Stimulated activated CD8-positive, alpha-beta memory T cell treated with anti-CD3 and anti-CD28 coated beads, Interleukin-12 subunit alpha, Interleukin-12 subunit beta, amount 100 ng/mL, for 1 hour (primary cell): ENCODE data around the gene SCAF1.

Source experiments
- DNase-seq: peaks from one replicate; pipeline ENCODE4 v3.0.0-alpha.2; 2020; ENCODE audit warnings: low read depth

The SCAF1 gene, protein sequence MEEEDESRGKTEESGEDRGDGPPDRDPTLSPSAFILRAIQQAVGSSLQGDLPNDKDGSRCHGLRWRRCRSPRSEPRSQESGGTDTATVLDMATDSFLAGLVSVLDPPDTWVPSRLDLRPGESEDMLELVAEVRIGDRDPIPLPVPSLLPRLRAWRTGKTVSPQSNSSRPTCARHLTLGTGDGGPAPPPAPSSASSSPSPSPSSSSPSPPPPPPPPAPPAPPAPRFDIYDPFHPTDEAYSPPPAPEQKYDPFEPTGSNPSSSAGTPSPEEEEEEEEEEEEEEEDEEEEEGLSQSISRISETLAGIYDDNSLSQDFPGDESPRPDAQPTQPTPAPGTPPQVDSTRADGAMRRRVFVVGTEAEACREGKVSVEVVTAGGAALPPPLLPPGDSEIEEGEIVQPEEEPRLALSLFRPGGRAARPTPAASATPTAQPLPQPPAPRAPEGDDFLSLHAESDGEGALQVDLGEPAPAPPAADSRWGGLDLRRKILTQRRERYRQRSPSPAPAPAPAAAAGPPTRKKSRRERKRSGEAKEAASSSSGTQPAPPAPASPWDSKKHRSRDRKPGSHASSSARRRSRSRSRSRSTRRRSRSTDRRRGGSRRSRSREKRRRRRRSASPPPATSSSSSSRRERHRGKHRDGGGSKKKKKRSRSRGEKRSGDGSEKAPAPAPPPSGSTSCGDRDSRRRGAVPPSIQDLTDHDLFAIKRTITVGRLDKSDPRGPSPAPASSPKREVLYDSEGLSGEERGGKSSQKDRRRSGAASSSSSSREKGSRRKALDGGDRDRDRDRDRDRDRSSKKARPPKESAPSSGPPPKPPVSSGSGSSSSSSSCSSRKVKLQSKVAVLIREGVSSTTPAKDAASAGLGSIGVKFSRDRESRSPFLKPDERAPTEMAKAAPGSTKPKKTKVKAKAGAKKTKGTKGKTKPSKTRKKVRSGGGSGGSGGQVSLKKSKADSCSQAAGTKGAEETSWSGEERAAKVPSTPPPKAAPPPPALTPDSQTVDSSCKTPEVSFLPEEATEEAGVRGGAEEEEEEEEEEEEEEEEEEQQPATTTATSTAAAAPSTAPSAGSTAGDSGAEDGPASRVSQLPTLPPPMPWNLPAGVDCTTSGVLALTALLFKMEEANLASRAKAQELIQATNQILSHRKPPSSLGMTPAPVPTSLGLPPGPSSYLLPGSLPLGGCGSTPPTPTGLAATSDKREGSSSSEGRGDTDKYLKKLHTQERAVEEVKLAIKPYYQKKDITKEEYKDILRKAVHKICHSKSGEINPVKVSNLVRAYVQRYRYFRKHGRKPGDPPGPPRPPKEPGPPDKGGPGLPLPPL

DNA sequence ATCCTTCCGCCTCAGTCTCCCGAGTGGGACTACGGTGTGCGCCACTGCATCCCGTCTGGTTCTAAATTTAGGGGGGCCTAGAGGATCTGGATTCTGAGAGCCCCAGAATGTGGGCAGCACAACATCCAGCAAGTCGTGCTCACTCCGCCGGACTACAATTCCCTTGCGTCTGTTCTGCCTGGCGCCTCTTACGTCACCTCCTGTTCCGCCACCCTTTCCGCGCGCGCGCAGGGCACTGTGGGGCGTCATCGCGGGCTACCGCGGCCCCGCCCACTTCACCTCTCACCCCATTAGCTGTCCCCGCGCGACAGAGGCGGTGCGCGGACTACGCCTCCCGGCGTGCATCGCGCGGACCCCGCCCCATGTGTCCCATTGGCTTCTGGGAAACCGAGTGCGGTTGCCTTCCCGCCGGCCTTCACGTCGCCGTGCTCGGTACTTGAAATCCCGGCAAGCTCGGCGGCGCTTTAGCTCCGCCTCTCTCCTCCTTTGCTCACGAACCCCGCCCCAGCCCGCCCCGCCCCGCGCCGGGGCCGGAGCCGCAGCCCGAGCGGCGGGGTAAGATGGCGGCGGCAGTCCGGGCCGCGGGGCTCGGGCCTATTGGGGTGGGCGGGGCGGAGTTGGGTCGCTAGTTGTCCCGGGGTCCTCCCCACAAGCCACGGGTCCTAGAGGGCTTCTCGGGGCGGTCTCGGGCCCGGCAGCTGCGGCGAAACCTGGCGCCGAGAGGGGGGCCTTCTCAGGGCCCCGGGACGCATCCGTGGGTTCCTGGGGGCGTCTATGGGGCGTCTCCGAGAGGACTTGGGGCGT is at the start of gene SCAF1:
Gene SCAF1 (plus strand): TSS at position 522 of the 804 bp plus-strand sequence. CDS start 2,818 bp downstream, outside the sequence.
- peak; percentile 98 for DNase-seq

DNA sequence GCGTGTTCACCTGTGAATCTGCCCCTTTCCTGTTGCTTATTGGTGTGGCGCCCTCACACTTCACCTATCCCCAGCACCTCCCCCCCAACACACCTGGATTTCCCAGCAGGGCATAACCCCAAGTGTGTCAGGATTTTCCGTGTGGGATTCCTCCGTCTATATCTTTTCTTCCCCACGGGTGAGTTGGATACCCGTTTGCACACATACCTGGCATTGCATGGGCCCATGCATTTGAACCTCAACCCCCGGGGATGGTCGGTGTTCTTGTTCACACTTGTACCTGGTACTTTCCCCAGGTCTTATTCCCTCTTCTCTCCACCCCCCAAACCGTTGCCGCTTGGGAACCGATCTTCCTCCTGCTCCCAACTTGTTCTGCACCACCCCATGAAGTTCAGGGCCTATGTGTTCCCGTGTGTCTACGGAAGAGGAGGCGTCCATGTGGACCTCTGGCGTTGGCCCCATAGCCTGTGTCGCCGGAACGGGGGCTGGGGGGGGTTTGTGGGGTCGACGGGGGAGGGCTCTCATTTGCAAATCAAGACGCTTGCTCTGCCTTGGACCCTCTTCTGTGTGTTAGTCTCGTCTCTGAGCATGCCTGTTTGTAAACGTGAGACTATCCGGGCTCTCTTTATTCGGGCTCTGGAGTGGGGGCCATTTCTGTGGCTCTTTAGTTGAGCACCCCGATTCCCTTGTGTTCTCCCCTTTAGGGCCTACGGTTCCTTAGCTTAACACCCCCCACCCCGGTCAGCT is 49.4 kb upstream of the SCAF1 start:
- DNase-seq, result no peak

DNA sequence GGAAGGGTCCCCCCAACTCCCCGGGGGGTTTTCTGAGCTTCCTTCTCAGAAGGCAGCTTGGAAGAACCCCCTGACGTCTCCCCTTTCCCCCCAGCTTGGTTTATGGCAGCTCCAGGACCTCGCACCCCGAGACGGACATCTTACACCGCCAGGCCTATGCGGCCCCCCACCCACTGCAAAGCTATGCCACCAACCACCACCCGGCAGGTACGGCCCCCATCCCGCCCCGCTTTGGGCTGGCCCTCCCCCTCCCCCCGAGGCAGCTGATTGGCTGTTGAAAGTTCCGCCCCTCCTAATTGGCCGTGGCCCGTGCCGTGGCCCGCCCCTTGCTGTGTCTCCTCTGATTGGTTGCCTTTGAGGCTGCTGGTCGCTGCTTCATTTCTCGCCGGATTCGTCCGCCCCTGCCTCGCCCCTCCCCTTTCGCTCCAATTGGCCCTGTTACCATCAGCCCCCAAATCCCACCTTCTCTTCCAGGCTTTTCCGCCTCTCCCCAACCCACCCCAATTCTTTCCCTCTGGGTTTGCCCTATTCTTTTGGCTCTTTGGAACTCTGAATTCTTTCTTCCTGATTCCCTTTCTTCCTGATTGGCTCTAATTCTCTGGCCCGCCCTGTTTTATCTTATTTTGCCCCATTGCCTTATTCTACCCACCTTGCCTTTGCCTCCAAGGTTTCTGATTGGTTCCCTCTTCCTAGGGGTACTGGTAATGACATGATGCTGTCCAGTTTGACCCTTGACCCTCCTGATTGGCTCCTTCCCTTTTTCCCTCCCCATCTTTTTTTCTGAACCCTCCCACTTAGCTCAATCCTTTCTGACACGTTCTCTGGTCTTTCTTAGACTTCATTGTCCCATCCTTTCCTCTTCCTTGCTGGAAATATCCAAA is 48.5 kb upstream of the SCAF1 start:
- peak; percentile 85 for DNase-seq

DNA sequence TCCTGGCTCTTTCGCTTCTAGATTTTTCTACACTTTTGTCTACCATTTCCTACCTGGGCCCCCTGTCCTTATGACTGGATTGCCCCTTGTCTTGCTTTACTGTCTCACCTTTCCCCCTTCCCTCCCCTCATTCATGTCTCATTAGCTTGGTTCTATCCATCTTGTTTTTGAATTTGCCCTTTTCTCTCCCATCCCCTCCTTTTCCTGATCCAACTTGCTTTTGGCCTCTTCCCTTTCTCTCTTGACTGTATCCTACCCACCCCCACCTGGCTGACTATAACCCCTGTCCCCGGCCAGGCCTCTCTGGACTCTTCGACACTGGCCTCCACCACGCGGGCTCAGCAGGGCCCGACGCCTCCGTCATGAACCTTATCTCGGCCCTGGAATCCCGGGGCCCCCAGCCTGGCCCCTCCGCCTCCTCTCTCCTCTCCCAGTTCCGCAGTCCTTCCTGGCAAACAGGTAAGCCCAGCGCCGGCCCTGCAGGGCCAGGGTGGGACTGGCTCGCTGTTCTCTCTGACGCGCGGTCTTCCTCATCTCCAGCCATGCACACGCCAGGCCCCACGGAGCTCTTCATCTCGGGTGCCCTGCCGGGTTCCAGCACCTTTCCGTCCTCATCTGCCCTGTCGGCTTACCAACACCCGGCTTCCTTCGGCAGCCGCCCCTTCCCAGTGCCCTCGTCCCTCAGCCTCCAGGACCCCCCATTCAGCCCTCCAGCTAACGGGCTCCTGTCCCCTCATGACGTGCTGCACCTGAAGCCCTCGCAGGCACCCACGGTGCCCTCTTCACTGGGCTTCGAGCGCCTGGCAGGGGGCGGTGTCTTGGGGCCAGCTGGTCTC is 47.6 kb upstream of the SCAF1 start:
- DNase-seq, result no peak

DNA sequence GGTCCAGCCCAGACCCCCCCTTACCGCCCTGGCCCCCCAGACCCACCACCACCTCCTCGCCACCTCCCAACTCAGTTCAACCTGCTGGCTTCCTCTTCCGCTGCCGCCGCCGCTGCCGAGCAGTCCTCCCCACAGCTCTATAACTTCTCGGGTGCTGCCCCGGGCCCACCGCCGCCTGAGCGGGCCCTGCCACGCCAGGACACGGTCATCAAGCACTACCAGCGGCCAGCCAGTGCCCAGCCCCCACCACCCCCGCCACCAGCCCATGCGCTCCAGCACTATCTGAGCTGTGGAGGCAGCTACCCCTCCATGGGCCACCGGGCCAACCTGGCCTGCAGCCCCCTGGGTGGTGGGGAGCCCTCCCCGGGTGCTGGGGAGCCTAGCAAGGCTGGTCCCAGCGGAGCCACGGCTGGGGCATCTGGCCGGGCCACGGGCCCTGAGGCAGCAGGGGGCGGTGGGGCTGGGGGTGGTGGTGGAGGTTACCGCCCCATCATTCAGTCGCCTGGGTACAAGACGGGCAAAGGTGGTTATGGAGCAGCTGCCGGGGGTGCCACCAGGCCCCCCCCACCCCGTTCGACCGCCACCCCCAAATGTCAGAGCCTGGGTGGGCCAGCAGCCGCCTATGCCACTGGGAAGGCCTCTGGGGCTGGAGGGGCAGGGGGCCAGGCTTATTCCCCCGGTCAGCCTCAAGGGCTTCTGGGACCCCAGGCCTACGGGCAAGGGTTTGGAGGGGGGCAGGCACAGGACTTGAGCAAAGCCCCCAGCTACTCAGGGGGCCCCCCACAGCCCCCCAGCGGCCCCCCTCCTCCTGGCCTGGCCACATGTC is 46.8 kb upstream of the SCAF1 start:
- no peak for DNase-seq

DNA sequence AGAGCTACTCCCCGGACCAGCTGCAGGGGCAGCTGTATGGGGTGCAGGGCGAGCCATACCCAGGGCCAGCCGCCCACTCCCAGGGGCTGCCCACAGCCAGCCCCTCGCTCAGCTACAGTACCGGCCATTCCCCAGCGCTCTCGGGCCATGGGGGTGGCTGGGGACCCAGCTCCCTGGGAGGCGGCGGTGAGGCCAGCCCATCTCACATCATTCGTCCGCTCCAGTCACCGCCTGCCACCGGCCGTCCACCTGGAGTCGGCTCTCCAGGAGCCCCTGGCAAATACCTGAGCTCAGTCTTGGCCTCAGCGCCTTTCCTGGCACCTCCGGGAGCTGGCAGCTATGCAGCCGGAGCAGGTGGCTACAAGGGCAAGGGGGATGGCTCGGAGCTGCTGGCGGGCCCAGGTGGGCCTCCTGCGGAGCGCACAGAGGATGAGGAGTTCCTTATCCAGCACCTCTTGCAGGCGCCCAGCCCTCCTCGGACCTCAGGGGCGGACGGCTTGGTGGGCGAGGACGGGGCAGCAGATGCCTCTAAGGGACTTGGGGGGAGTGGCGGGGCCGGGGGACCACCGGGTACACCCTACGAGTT is 46.1 kb upstream of the SCAF1 start:
- DNase-seq, result no peak

DNA sequence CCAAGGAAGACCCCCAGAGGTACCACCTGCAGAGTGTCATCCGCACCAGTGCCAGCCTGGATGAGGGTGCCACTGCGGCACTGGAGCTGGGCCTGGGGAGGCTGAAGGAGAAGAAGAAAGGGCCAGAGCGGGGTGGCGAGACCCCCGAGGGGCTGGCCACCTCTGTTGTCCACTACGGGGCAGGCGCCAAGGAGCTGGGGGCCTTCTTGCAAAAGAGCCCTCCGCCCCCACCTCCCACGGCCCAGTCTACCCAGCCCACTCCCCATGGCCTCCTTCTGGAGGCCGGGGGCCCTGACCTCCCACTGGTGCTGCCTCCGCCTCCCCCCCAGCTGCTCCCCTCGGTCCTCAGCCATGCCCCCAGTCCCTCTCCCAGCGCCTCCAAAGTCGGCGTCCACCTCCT is 45.6 kb upstream of the SCAF1 start:
- no peak for DNase-seq

DNA sequence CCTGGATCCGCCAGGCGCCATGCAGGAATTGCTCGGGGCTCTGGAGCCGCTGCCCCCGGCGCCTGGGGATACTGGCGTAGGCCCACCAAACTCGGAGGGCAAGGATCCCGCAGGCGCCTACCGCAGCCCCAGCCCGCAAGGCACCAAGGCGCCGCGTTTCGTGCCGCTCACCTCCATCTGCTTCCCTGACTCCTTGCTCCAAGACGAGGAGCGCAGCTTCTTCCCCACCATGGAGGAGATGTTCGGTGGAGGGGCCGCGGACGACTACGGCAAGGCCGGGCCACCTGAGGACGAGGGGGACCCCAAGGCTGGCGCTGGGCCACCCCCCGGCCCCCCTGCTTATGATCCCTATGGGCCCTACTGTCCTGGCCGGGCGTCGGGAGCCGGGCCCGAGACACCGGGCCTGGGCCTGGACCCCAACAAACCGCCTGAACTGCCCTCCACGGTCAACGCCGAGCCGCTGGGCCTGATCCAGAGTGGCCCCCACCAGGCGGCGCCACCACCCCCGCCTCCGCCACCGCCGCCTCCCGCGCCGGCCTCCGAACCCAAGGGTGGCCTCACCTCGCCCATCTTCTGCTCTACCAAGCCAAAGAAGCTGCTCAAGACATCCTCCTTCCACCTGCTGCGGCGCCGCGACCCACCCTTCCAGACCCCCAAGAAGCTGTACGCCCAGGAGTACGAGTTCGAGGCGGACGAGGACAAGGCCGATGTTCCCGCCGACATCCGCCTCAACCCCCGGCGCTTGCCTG is 44.9 kb upstream of the SCAF1 start:
- no peak for DNase-seq

DNA sequence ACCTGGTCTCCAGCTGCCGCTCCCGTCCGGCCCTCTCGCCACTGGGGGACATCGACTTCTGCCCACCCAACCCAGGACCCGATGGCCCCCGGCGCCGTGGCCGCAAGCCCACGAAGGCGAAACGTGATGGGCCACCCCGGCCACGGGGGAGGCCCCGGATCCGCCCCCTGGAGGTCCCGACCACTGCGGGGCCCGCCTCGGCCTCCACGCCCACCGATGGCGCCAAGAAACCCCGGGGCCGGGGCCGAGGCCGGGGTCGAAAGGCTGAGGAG is 44.4 kb upstream of the SCAF1 start:
- DNase-seq, result no peak

DNA sequence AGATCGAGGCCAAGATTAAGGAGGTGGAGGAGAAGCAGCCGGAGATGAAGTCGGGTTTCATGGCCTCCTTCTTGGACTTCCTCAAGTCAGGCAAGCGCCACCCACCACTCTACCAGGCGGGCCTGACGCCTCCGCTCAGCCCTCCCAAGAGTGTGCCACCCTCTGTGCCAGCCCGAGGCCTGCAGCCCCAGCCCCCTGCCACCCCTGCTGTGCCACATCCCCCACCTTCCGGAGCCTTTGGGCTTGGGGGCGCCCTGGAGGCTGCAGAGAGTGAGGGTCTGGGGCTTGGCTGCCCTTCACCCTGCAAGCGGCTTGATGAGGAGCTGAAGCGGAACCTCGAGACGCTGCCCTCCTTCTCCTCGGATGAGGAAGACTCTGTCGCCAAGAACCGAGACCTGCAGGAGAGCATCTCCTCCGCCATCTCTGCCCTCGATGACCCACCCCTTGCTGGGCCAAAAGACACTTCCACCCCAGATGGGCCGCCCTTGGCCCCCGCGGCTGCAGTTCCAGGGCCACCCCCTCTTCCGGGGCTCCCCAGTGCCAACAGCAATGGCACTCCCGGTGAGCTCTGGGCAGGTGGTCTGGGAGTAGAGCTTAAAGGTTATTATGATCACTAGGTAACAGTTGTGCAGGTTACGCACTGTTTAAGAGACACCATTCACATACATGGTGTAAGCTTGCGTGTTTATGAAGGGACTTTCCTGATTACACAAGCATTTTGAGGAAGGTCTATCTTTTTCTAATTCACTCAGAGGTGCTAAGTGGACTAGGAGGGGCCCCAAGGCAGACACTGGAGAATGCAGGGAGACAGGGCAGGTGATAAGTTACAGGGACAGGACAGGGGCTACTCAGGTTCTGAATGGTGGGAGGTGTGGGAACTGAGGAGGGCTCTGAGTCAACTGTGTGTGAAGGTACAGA is 42.4 kb upstream of the SCAF1 start:
- no peak for DNase-seq

DNA sequence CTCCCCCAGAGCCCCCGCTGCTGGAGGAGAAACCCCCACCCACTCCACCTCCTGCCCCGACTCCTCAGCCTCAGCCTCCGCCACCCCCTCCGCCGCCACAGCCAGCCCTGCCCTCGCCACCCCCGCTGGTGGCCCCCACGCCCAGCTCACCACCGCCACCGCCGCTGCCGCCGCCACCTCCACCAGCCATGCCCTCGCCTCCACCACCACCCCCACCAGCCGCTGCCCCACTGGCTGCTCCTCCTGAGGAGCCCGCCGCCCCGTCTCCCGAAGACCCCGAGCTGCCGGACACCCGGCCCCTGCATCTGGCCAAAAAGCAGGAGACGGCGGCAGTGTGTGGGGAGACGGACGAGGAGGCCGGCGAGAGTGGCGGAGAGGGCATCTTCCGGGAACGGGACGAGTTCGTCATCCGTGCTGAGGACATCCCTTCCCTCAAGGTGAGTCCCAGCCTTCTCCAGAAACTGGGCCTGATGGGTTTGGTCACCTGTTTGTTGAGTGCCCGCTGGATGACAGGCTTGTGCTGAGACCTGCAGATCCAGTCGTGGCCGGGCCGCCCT is 40.4 kb upstream of the SCAF1 start:
- no peak for DNase-seq

DNA sequence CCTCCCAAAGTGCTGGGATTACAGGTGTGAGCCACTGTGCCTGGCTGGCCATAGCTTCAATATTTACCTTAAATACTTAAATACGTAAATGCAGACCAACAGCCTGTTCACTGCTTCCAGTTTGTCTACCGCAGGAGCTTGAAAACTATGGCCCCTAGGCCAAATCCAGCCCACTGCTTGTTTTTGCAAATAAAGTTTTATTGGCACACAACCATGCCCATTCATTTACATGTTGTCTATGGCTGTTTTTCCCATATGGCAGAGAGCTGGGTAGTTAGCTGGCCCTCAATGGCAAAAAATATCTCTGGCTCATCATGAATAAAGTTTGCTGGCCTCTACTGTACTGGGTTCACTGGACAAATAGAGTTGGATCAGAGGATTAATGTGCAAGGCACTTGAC is 39.2 kb upstream of the SCAF1 start:
- no peak for DNase-seq

DNA sequence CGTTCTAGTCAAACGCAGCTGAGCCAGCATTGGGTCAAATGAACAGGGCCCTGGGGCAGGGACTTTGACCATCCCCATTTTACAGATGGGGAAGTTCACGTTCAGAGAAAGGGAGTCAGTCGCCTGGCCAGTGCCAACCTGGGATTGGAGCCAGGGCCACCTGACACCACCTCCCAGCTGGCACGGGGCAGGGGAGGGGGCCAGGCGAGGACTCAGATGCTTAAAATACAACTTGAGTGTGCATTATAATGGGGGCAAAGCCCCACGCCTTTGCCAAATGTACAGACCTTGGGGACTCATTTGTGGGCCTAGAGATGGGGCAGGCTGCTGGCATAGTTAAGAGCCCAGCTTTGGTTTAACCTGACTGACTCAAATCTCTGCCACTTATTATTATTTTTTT is 36.4 kb upstream of the SCAF1 start:
- no peak for DNase-seq

DNA sequence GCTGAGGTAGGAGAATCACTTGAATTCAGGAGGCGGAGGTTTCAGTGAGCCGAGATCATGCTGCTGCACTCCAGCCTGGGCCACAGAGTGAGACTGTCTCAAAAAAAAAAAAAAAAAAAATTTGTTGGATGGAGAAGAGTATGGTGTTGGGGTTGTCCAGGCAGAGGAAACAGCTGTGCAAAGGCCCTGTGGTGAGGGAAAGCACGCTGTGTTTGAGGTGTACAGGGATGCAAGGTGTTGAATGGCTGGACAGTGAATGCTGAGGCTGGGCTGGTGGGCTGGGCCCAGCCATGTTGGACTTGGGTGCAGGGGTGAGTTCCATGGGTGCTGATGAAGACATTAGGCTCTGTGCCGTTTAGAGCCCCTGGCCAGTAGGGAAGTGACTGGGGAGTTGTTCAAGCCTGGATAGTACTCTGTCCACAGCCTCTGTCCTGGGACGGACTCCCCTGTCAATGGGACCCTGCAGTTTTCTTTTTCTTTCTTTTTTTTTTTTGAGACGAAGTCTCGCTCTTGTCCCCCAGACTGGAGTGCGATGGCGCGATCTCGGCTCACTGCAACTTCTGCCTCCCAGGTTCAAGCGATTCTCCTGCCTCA is 32.4 kb upstream of the SCAF1 start:
- DNase-seq, result no peak

DNA sequence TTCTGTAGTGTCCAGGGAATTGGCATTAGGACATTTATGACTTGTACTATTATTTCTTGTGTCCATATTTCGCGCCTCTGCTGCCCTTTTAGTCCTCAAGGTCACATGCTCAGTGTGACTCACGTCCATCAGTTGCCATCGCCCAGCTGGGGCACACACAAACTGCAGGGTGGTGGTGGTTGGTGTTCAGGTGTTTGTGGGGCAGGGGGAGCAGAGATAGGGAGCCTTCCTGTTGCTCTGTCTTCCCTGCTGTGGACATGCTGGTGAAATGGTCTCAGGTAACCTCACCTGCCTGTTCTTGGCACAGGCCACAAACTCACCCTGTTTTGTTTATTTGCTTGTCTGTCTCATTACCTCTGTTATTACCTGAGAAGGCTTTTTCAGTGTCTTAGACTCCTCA is 28.6 kb upstream of the SCAF1 start:
- DNase-seq, result no peak
